ENCODE measurements around the gene NPFFR1. TPM values are rescaled to one million over a fixed set of nuclear protein-coding genes. Genes with fewer than 3 reads are reported as not detected.
A peak's percentile ranks its signal among the peaks of the same experiment; 100 is the strongest.
"Not testable (repeated sequence)": the region's sequence is repeated elsewhere in the genome, so short reads cannot be mapped to it uniquely, and the experiment has no call there.

Gene NPFFR1
- total RNA-seq, 1 donor from 2014 or later = not detected

- Mint-ChIP-seq H3K9me3 (peaks cover 8% of the 10 kb centered on the region), H3K36me3 (ENCODE audit: low read depth) (peaks cover 2% of the 10 kb centered on the region), H3K27me3 (ENCODE audit: insufficient read depth) (peaks cover 52% of the 10 kb centered on the region), H3K4me3 (no peak overlapping the region), H3K4me1 (ENCODE audit: low read depth) (no peaks in the 10 kb centered on the region), H3K27ac (no peak overlapping the region)
- no peak for DNase-seq (ENCODE audit: low spot score)
- intact Hi-C loops (cut with micrococcal nuclease) = no loop called here
These were observed 27.3 kb downstream of the NPFFR1 start for GRCh38 chr10:70256463-70256862.

- Mint-ChIP-seq H3K27ac (no peak overlapping the region), H3K9me3 (no peaks in the 10 kb centered on the region), H3K4me3 (peak overlapping the region; percentile 66), H3K4me1 (ENCODE audit: low read depth) (no peaks in the 10 kb centered on the region), H3K36me3 (ENCODE audit: low read depth) (no peaks in the 10 kb centered on the region), H3K27me3 (ENCODE audit: insufficient read depth) (peaks cover 55% of the 10 kb centered on the region)
- no peak for DNase-seq (ENCODE audit: low spot score)
- intact Hi-C loops (cut with micrococcal nuclease) = no loop called here
These were observed 28.2 kb downstream of the NPFFR1 start for GRCh38 chr10:70255329-70256299.

- Mint-ChIP-seq H3K4me1 (ENCODE audit: low read depth) (no peaks in the 10 kb centered on the region), H3K27me3 (ENCODE audit: insufficient read depth) (peaks cover 57% of the 10 kb centered on the region), H3K4me3 (no peak overlapping the region), H3K9me3 (no peaks in the 10 kb centered on the region), H3K27ac (no peak overlapping the region), H3K36me3 (ENCODE audit: low read depth) (no peaks in the 10 kb centered on the region)
- DNase-seq (ENCODE audit: low spot score) = no peak
- intact Hi-C loops (cut with micrococcal nuclease) = no loop called here
These were observed 29.0 kb downstream of the NPFFR1 start for GRCh38 chr10:70254778-70255328.

GRCh38 chr10:70253878-70254765 lies 29.7 kb downstream of the NPFFR1 start:
- Mint-ChIP-seq H3K9me3 (no peaks in the 10 kb centered on the region), H3K4me1 (ENCODE audit: low read depth) (no peaks in the 10 kb centered on the region), H3K27ac (no peak overlapping the region), H3K27me3 (ENCODE audit: insufficient read depth) (peaks cover 54% of the 10 kb centered on the region), H3K4me3 (no peak overlapping the region), H3K36me3 (ENCODE audit: low read depth) (no peaks in the 10 kb centered on the region)
- intact Hi-C loops (cut with micrococcal nuclease) = no loop called here
- no peak for DNase-seq (ENCODE audit: low spot score)

- no peak overlapping the region for H3K4me3 Mint-ChIP-seq
- no peak overlapping the region for H3K27ac Mint-ChIP-seq
- H3K27me3 Mint-ChIP-seq (ENCODE audit: insufficient read depth) = peaks cover 50% of the 10 kb centered on the region
- no peak for DNase-seq (ENCODE audit: low spot score)
- H3K36me3 Mint-ChIP-seq (ENCODE audit: low read depth) = no peaks in the 10 kb centered on the region
- H3K9me3 Mint-ChIP-seq = no peaks in the 10 kb centered on the region
- H3K4me1 Mint-ChIP-seq (ENCODE audit: low read depth) = no peaks in the 10 kb centered on the region
- intact Hi-C loops (cut with micrococcal nuclease) = no loop called here
These were observed 32.7 kb downstream of the NPFFR1 start for GRCh38 chr10:70250961-70251680.

GRCh38 chr10:70247360-70247759 lies 36.4 kb downstream of the NPFFR1 start:
- no peak overlapping the region for H3K27ac Mint-ChIP-seq
- H3K36me3 Mint-ChIP-seq (ENCODE audit: low read depth) = no peaks in the 10 kb centered on the region
- no peak for DNase-seq (ENCODE audit: low spot score)
- H3K4me3 Mint-ChIP-seq = no peak overlapping the region
- H3K9me3 Mint-ChIP-seq = no peaks in the 10 kb centered on the region
- intact Hi-C loops (cut with micrococcal nuclease) = no loop called here
- peaks cover 28% of the 10 kb centered on the region for H3K27me3 Mint-ChIP-seq (ENCODE audit: insufficient read depth)
- H3K4me1 Mint-ChIP-seq (ENCODE audit: low read depth) = no peaks in the 10 kb centered on the region

- DNase-seq (ENCODE audit: low spot score) = no peak
- Mint-ChIP-seq H3K27ac (no peak overlapping the region), H3K36me3 (ENCODE audit: low read depth) (no peaks in the 10 kb centered on the region), H3K4me1 (ENCODE audit: low read depth) (no peaks in the 10 kb centered on the region), H3K27me3 (ENCODE audit: insufficient read depth) (peaks cover 3% of the 10 kb centered on the region), H3K4me3 (no peak overlapping the region), H3K9me3 (no peaks in the 10 kb centered on the region)
- intact Hi-C loops (cut with micrococcal nuclease) = no loop called here
These were observed 42.7 kb downstream of the NPFFR1 start for GRCh38 chr10:70241081-70241480.

- H3K27ac Mint-ChIP-seq; H3K27me3 Mint-ChIP-seq (ENCODE audit: insufficient read depth); H3K9me3 Mint-ChIP-seq; DNase-seq (ENCODE audit: low spot score); H3K4me1 Mint-ChIP-seq (ENCODE audit: low read depth); H3K4me3 Mint-ChIP-seq; H3K36me3 Mint-ChIP-seq (ENCODE audit: low read depth): not testable (repeated sequence)
- intact Hi-C loops (cut with micrococcal nuclease) = loop anchor here (10.0 kb wide), 1 partner anchor 335 kb away; no protein-coding TSS in a partner anchor
These were observed 43.8 kb downstream of the NPFFR1 start for GRCh38 chr10:70239986-70240385.

- intact Hi-C loops (cut with micrococcal nuclease) = loop anchor here (10.0 kb wide), 1 partner anchor 335 kb away; no protein-coding TSS in a partner anchor
- H3K36me3 Mint-ChIP-seq (ENCODE audit: low read depth); H3K9me3 Mint-ChIP-seq; H3K27ac Mint-ChIP-seq; H3K4me3 Mint-ChIP-seq; H3K27me3 Mint-ChIP-seq (ENCODE audit: insufficient read depth); DNase-seq (ENCODE audit: low spot score); H3K4me1 Mint-ChIP-seq (ENCODE audit: low read depth): not testable (repeated sequence)
These were observed 44.5 kb downstream of the NPFFR1 start for GRCh38 chr10:70239077-70239976.

GRCh38 chr10:70237958-70238536 lies 45.8 kb downstream of the NPFFR1 start:
- H3K4me3 Mint-ChIP-seq; H3K36me3 Mint-ChIP-seq (ENCODE audit: low read depth); DNase-seq (ENCODE audit: low spot score); H3K27ac Mint-ChIP-seq; H3K27me3 Mint-ChIP-seq (ENCODE audit: insufficient read depth); H3K9me3 Mint-ChIP-seq: not testable (repeated sequence)
- peaks cover 15% of the 10 kb centered on the region for H3K4me1 Mint-ChIP-seq (ENCODE audit: low read depth)
- intact Hi-C loops (cut with micrococcal nuclease) = loop anchor here (10.0 kb wide), 1 partner anchor 337 kb away; no protein-coding TSS in a partner anchor

GRCh38 chr10:70234668-70235447 lies 48.9 kb downstream of the NPFFR1 start:
- Mint-ChIP-seq H3K36me3 (ENCODE audit: low read depth) (peaks cover 9% of the 10 kb centered on the region), H3K27me3 (ENCODE audit: insufficient read depth) (no peaks in the 10 kb centered on the region), H3K4me3 (peak overlapping the region; percentile 67), H3K27ac (peak overlapping the region; percentile 23), H3K4me1 (ENCODE audit: low read depth) (peaks cover 33% of the 10 kb centered on the region), H3K9me3 (no peaks in the 10 kb centered on the region)
- no peak for DNase-seq (ENCODE audit: low spot score)
- intact Hi-C loops (cut with micrococcal nuclease) = loop anchor here (10.0 kb wide), 1 partner anchor 340 kb away; no protein-coding TSS in a partner anchor

Data from activated T-helper 1 cell treated with anti-CD3 and anti-CD28 coated beads, Interleukin-12 subunit alpha, Interleukin-12 subunit beta, Interleukin-2, Interleukin-4 antibody, amounts not matched to agents 30 ng/mL and 10 ng/mL and 1 ng/mL, durations not matched to agents 14 hours and 24 hours and 36 hours (primary cell).